GM12874 (cell line): ENCODE results near the gene ASPRV1.
A peak's percentile ranks its signal among the peaks of the same experiment; 100 is the strongest.

ENCODE experiments used
- CTCF ChIP-seq: IDR thresholded peaks from 2 replicates; pipeline ENCODE4 v1.5.1; 2011; ENCODE audit warnings: low read depth, mild to moderate bottlenecking, control low read depth, low read length, moderate library complexity; ENCODE audit not compliant: insufficient read depth

The ASPRV1 gene

GRCh38 chr2:69917852-69918251 is 43.6 kb downstream of the ASPRV1 start:
- TF ChIP-seq CTCF: no peak

DNA sequence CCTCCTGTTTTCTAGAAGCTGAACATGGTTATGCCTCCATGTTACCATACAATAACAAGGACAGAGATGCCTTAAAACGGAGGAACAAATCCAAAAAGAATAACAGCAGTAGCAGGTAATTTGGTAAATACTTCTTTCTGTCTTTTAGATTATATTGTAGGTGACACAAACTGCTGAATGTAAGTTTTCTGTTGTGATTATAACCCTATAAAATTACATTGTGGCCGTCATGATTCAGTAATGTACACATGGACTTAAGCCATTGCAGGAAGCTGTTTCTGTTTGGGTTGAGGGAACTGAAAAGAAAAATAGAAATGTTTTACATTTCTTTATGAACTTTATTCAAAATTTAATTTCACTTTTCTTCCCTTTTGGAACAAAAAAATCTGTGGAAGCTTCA is 45.3 kb downstream of the ASPRV1 start:
- TF ChIP-seq CTCF: no peak

DNA sequence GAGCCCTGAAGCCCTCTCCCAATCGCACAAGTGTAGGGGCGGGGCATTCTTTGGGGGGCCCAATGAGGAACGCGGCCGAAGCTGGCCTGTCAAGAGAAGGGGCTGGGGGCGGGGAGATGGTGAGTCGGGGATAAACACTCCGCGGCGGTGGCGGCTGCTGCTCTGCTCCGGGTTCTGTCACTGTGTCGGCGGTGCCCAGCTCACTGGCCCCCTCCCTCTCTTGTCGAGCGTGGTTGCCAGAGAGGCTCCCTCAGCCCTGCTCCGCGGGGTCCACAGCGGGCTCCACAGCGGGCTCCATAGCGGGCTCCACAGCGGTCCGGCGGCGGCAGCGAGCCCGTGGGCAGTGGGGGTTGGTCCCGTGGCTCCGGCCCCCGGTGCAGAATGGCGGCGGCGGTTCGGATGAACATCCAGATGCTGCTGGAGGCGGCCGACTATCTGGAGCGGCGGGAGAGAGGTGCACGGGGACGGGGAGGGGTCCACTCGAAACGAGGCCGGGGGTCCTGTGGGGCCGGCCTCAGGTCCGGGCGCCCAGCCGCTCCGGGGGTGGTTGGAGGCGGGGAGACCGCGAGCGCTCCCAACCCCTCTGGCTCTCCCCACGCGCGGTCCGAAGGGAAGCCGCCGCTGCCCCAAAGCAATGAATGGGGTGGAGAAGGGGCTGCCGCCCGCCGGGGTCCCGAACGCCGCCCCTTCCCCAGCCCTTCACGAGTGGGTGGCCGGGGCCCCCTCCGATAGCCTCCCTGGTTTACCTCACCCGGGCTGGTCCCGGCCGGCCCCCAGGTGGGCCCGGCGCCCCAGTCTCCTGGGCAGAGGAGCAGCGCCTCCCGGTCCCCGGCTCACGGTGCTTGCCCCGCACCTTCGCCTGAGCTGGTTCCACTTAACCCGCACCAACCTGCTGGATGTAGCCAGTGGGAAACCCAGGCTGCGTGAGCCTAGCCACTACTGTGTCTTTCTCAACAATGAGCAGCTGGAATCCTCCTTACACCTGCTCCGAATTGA is 46.2 kb downstream of the ASPRV1 start, which contains the start of gene MXD1:
Gene MXD1, plus strand, starts transcription at position 160 of the 996 bp plus-strand sequence. Its CDS starts 222 bp downstream, at position 382.
- no peak for TF ChIP-seq CTCF

DNA sequence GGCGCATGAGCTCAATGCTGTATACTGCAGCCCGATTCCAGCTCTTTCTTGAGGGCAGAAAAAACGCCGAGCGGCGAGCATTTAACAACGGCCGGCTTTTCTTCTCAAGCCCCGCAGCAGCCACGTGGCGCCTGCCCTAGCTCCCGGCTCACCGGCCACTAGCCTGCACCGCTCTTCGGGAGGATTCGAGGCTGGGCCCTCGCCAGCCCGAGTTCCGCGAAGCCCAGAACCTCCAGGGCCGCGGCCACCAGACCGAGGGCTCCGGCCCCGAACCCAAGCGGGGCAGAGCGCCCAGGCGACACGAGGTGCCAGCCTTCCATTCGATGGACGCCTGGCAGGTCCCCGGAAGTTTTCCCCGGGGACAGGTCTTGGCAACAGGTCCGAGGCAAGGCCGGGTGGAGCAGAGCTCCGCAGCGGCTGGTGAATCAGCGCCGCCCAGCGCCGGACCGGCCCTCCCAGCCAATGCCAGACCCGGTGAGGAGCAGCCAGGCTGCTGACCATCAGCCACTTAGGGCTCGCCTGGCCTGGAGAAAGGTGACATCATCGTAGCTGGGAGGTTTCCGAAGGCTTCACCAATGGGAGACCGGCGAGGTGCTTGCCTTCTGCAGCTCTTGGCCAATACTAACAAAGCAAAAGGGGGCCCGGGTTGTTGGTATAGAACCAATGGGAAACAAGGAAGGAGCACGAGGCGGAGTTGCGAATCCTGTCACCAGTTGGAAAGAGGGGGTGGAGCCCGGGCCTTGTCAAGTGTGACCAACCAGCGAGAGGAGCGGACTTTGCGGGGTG is 47.1 kb downstream of the ASPRV1 start:
- peak; percentile 40; the same call in 1 of the 2 replicates for TF ChIP-seq CTCF

GRCh38 chr2:69911985-69912563 is 49.4 kb downstream of the ASPRV1 start:
- TF ChIP-seq CTCF: peak; percentile 19; the same call in 1 of the 2 replicates
